Lower leg skin (tissue), 3 donors: ENCODE results near the gene NUDT22.

ENCODE experiments used
- CTCF ChIP-seq, 3 donors: fragments of 450-650 bp; IDR thresholded peaks; one replicate each; pipeline ENCODE4 v1.5.1; 2016; ENCODE audit warnings: antibody characterized with exemption in 3 of 3, mild to moderate bottlenecking in 3 of 3, moderate library complexity in 2 of 3
- POLR2A ChIP-seq, 2 donors: fragments of 450-650 bp; IDR thresholded peaks; one replicate each; pipeline ENCODE4 v1.6.1; 2016 to 2017; ENCODE audit warnings: antibody characterized with exemption in 2 of 2, mild to moderate bottlenecking in 1 of 2, moderate library complexity in 1 of 2

GRCh38 chr11:64251016-64251752 lies 25.1 kb downstream of the NUDT22 start, which contains the start of gene PLCB3:
- TF ChIP-seq CTCF (IDR thresholded peaks at IDR 0.05), result peak in 1 of 3 donors; percentile 28
- TF ChIP-seq POLR2A (IDR thresholded peaks at IDR 0.05), result no peak
